Loucy (cell line): ENCODE measurements around the gene GJA9.

Source experiments
- H2AFZ ChIP-seq: fragments of 200-600 bp; sonication (generic); 2 replicates; pipeline ENCODE4 v1.6.0; 2016; ENCODE audit warnings: antibody characterized with exemption, mild to moderate bottlenecking, low read length, moderate library complexity
- H3F3A ChIP-seq: fragments of 200-600 bp; 2 replicates; pipeline ENCODE4 v1.6.0; 2016; ENCODE audit warnings: antibody characterized with exemption, low read depth, mild to moderate bottlenecking
- H3K27me3 ChIP-seq: fragments of 200-600 bp; sonication (generic); 2 replicates; pipeline ENCODE4 v1.6.1; 2014; ENCODE audit warnings: low read length, mild to moderate bottlenecking; ENCODE audit not compliant: insufficient read depth, poor library complexity, severe bottlenecking
- H3K36me3 ChIP-seq: fragments of 200-600 bp; sonication (generic); 2 replicates; pipeline ENCODE4 v1.6.1; 2016; ENCODE audit warnings: low read length; ENCODE audit not compliant: insufficient read depth
- H3K4me1 ChIP-seq: fragments of 200-600 bp; sonication (generic); 2 replicates; pipeline ENCODE4 v1.5.1; 2014; ENCODE audit warnings: low read length, mild to moderate bottlenecking; ENCODE audit not compliant: insufficient read depth, poor library complexity, severe bottlenecking
- H3K4me2 ChIP-seq: fragments of 200-600 bp; sonication (generic); 2 replicates; pipeline ENCODE4 v1.6.0; 2014; ENCODE audit warnings: antibody characterized with exemption, low read length, low read depth, mild to moderate bottlenecking; ENCODE audit not compliant: poor library complexity, severe bottlenecking
- H3K4me3 ChIP-seq: fragments of 200-600 bp; sonication (generic); 2 replicates; pipeline ENCODE4 v1.5.1; 2014; ENCODE audit warnings: low read length, mild to moderate bottlenecking, mixed read lengths; ENCODE audit not compliant: poor library complexity, severe bottlenecking
- H3K79me2 ChIP-seq: fragments of 200-600 bp; sonication (generic); 2 replicates; pipeline ENCODE4 v1.6.1; 2014; ENCODE audit warnings: low read length; ENCODE audit not compliant: insufficient read depth
- H3K9ac ChIP-seq: fragments of 200-600 bp; sonication (generic); 2 replicates; pipeline ENCODE4 v1.6.0; 2014; ENCODE audit warnings: mild to moderate bottlenecking, low read depth, low read length, moderate library complexity; ENCODE audit not compliant: poor library complexity, severe bottlenecking
- H3K9me2 ChIP-seq: fragments of 200-600 bp; sonication (generic); replicated peaks from 2 replicates; pipeline ENCODE4 v1.6.1; 2016; ENCODE audit warnings: low read depth, low read length, mixed read lengths
- H3K9me3 ChIP-seq: fragments of 200-600 bp; sonication (generic); 2 replicates; pipeline ENCODE4 v1.6.1; 2014; ENCODE audit warnings: mild to moderate bottlenecking, antibody characterized with exemption, low read length, low read depth; ENCODE audit not compliant: insufficient read depth
- H4K20me1 ChIP-seq: fragments of 200-600 bp; sonication (generic); 2 replicates; pipeline ENCODE4 v1.6.0; 2014; ENCODE audit warnings: antibody characterized with exemption, low read length, mild to moderate bottlenecking; ENCODE audit not compliant: insufficient read depth, poor library complexity, severe bottlenecking
- CTCF ChIP-seq: fragments of 200-600 bp; sonication (generic); conservative IDR thresholded peaks from 2 replicates; pipeline ENCODE4 v1.5.1; 2014; ENCODE audit warnings: mild to moderate bottlenecking, antibody characterized with exemption, low read length
- EZH2phosphoT487 ChIP-seq: fragments of 200-600 bp; IDR thresholded peaks from 2 replicates; pipeline ENCODE4 v1.6.1; 2018; ENCODE audit warnings: antibody characterized with exemption, mild to moderate bottlenecking, moderate library complexity, borderline replicate concordance

Gene GJA9

DNA sequence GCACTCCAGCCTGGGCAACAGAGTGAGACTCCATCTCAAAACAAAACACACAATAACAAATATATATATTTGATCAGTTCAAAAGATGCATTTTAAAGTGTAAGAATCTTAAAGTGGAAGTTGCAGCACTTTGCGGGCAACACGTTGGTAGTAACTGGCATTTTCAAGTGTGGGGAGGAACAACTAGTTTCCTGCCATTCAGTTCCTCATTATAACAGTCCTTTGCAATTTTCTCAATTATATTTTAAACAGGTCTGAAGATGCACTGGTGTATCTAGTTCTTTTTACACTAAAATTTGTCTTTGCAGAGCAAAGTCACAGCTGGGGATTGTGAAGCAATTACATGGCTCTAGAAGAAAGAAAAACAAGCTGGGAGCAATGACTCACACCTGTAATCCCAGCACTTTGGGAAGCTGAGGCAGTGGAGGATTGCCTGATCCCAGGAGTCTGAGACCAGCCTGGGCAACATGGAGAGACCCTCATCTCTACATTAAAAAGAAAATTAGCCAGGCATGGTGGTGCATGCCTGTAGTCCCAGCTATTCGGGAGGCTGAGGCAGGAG is 47.1 kb downstream of the GJA9 start:
- Histone ChIP-seq H3K9me2 (no peaks in the 10 kb centered on the region), H3K79me2 (no peaks in the 10 kb centered on the region), H3K9me3 (no peaks in the 10 kb centered on the region), H3K27me3 (no peaks in the 10 kb centered on the region), H3K36me3 (peaks cover 20% of the 10 kb centered on the region; the same call in 1 of the 2 replicates), H4K20me1 (no peaks in the 10 kb centered on the region), H2AFZ (no peak overlapping the region), H3K9ac (no peak overlapping the region), H3K4me1 (no peaks in the 10 kb centered on the region), H3F3A (no peaks in the 10 kb centered on the region), H3K4me2 (no peak overlapping the region), H3K4me3 (no peak overlapping the region)
- TF ChIP-seq EZH2phosphoT487 (no peak), CTCF (no peak)

DNA sequence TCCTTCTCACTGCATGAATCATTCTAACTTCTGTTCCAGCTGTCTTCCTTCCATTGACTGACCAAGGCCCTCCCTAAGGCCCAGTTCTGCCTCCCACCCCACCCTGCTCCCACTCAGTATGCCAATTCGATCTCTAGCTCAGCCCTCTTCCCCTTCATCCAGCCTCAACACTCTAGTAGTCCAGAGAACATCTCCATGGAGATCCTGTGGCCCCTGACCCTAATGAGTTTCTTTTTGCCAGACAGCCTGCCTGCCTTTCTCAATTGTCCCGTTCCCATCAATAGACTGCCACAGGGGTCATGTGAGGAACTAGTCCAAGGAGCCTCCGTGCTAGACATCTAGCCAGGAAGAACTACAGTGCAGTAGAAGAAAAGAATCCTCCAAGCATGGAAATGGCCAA is 48.2 kb downstream of the GJA9 start:
- TF ChIP-seq EZH2phosphoT487 (no peak), CTCF (no peak)
- H3K9me3 ChIP-seq = no peaks in the 10 kb centered on the region
- no peaks in the 10 kb centered on the region for H4K20me1 ChIP-seq

DNA sequence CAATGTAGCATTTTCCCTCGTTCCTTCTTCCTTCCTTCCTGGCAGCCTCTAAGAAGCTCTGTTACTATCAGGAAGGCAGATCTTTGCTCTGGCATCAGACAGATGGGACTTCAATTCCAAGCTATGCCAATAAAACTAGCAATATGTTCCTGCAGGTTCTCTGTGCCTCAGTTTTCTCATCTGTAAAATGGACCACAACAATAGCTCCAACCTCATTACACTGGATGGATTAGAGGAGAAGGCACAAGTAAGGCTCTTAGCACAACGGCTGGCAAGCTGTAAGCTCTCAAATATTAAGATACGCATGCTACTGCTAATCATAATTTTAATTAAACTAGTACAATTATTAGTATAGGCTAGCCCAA is 49.0 kb downstream of the GJA9 start:
- H3K9me2 ChIP-seq = no peaks in the 10 kb centered on the region
- no peaks in the 10 kb centered on the region for H3K27me3 ChIP-seq
- H3K79me2 ChIP-seq = no peaks in the 10 kb centered on the region
- no peak for TF ChIP-seq EZH2phosphoT487
- TF ChIP-seq CTCF = no peak
- H3K4me2 ChIP-seq = no peak overlapping the region
- H4K20me1 ChIP-seq = no peaks in the 10 kb centered on the region
- H2AFZ ChIP-seq = no peak overlapping the region
- peaks cover 2% of the 10 kb centered on the region; the same call in 1 of the 2 replicates for H3K36me3 ChIP-seq
- no peaks in the 10 kb centered on the region for H3K9me3 ChIP-seq
- no peaks in the 10 kb centered on the region for H3K4me1 ChIP-seq
- H3F3A ChIP-seq = no peaks in the 10 kb centered on the region
- H3K4me3 ChIP-seq = no peak overlapping the region
- no peak overlapping the region for H3K9ac ChIP-seq

More for the DNA sequence above, 48.2 kb downstream of the GJA9 start:
- H3K27me3 ChIP-seq = no peaks in the 10 kb centered on the region
- no peaks in the 10 kb centered on the region for H3K4me1 ChIP-seq
- no peak overlapping the region for H2AFZ ChIP-seq
- H3K4me3 ChIP-seq = no peak overlapping the region
- no peaks in the 10 kb centered on the region for H3K9me2 ChIP-seq
- H3K79me2 ChIP-seq = no peaks in the 10 kb centered on the region
- peaks cover 8% of the 10 kb centered on the region; the same call in 1 of the 2 replicates for H3K36me3 ChIP-seq
- H3F3A ChIP-seq = no peaks in the 10 kb centered on the region
- no peak overlapping the region for H3K4me2 ChIP-seq
- no peak overlapping the region for H3K9ac ChIP-seq
